Measurements from ENCODE around the gene CEP97.

Gene CEP97

GRCh38 chr3:101816215-101817149 lies 92.1 kb downstream of the CEP97 start:
- DNase-seq = no peak

GRCh38 chr3:101817992-101818391 lies 93.6 kb downstream of the CEP97 start:
- DNase-seq = no peak

DNA sequence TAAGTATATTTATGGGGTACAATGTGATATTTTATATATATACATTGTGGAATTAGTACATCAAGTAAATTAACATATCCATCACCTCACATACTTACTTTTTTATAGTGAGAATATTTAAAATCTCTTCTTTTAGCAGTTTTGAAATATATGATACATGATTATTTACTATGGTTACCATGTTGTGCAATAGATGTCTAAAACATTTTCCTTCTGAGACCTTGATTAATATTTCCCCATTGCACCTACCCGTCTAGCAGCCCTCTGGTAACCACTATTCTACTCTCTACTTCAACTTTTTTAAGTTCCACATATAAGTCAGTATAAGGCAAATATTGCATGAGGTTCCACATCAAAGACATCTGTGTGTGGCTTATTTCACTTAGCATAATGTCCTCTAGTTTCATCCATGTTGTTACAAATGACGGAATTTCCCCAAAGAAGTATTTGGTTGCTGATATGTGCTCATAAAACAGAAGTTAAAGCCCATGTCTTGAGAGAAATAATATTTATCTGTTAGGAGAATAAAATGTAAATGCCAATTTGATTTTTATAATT lies 95.3 kb downstream of the CEP97 start:
- DNase-seq = no peak

Data from retina (tissue), 1 donor.